HEK293T (cell line): ENCODE data around the gene PARP12.

Experiments used
- CTCF ChIA-PET: fragments of 350-600 bp; formaldehyde crosslinking; extraction: SDS; loops from one replicate; lab custom pipeline; 2021; ENCODE audit warnings: antibody characterized with exemption, inconsistent platforms; lab: Yijun Ruan, JAX
- POLR2A ChIA-PET: fragments of 350-600 bp; formaldehyde crosslinking; extraction: SDS; loops from one replicate; lab custom pipeline; 2020; ENCODE audit warnings: antibody characterized with exemption, inconsistent platforms; lab: Yijun Ruan, JAX
- DNase-seq: peaks from one replicate; pipeline ENCODE4 v3.0.0; 2012; ENCODE audit warnings: mixed read lengths; ENCODE audit errors: extremely low spot score
- ARNT ChIP-seq: fragments of 450-650 bp; IDR thresholded peaks from 2 replicates; pipeline ENCODE4 v1.6.1; 2017; ENCODE audit warnings: mild to moderate bottlenecking
- BHLHE40 ChIP-seq: fragments of 450-650 bp; IDR thresholded peaks from 2 replicates; pipeline ENCODE4 v1.6.1; 2016; ENCODE audit warnings: mild to moderate bottlenecking, moderate library complexity, borderline replicate concordance
- CTBP1 ChIP-seq: fragments of 450-650 bp; IDR thresholded peaks from 2 replicates; pipeline ENCODE4 v1.6.1; 2016; ENCODE audit warnings: borderline replicate concordance
- ELF4 ChIP-seq: fragments of 450-650 bp; IDR thresholded peaks from 2 replicates; pipeline ENCODE4 v1.6.1; 2017; ENCODE audit warnings: antibody characterized with exemption
- FOXA1 ChIP-seq: fragments of 450-650 bp; IDR thresholded peaks from 2 replicates; pipeline ENCODE4 v1.6.1; 2016; ENCODE audit warnings: mild to moderate bottlenecking
- FOXK2 ChIP-seq: fragments of 450-650 bp; IDR thresholded peaks from 2 replicates; pipeline ENCODE4 v1.6.1; 2016; ENCODE audit warnings: mild to moderate bottlenecking
- FOXM1 ChIP-seq: fragments of 450-650 bp; IDR thresholded peaks from 2 replicates; pipeline ENCODE4 v1.6.1; 2017; ENCODE audit warnings: mild to moderate bottlenecking, borderline replicate concordance
- HDGF ChIP-seq: fragments of 450-650 bp; IDR thresholded peaks from 2 replicates; pipeline ENCODE4 v1.6.1; 2017; ENCODE audit warnings: antibody characterized with exemption, borderline replicate concordance
- L3MBTL2 ChIP-seq: fragments of 450-650 bp; conservative IDR thresholded peaks from 2 replicates; pipeline ENCODE4 v1.6.1; 2016; ENCODE audit warnings: mild to moderate bottlenecking
- LEF1 ChIP-seq: fragments of 450-650 bp; IDR thresholded peaks from 2 replicates; pipeline ENCODE4 v1.6.1; 2017; ENCODE audit warnings: mild to moderate bottlenecking, borderline replicate concordance
- NFRKB ChIP-seq: fragments of 450-650 bp; IDR thresholded peaks from 2 replicates; pipeline ENCODE4 v1.6.1; 2016; ENCODE audit warnings: mild to moderate bottlenecking, moderate library complexity
- SP1 ChIP-seq: fragments of 450-650 bp; IDR thresholded peaks from 2 replicates; pipeline ENCODE4 v1.6.1; 2017
- SUZ12 ChIP-seq: fragments of 450-650 bp; IDR thresholded peaks from 2 replicates; pipeline ENCODE4 v1.6.1; 2016; ENCODE audit warnings: mild to moderate bottlenecking
- TARDBP ChIP-seq: fragments of 450-650 bp; IDR thresholded peaks from 2 replicates; pipeline ENCODE4 v1.6.1; 2016
- ZNF384 ChIP-seq: fragments of 450-650 bp; IDR thresholded peaks from 2 replicates; pipeline ENCODE4 v1.6.1; 2016
- TF ChIP-seq, protein P1 (sequence below): fragments of 450-650 bp; IDR thresholded peaks from 2 replicates; pipeline ENCODE4 v1.6.1; 2016

PARP12 gene

DNA sequence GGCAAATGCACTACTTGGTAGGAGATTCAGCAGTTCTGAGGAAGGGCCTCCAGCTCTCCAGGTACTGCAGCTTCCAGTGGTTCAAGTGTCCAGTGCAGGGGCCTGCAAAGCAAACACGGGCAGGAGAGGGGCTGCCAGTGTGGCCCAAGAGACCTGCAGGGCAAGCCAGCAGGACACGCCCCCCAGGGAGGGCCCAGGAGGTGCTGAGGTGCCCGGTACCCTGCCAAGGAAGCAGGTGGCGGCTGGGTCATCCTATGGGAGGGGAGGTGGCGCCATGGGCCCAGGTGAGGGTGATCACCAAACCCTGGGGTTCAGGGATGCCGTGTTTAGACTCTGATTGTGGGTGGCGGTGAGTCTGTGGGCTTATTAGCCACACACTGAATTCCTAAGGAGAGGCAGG lies 45.7 kb downstream of the PARP12 start:
- CTCF ChIA-PET = interaction anchor here (0.7 to 2.7 kb wide), 4 partner anchors 11 to 522 kb away, joined by 3 to 15 read pairs (median 3); no protein-coding TSS in a partner anchor
- no peak for TF ChIP-seq NFRKB
- no peak for TF ChIP-seq LEF1
- TF ChIP-seq ZNF384 = no peak
- TF ChIP-seq FOXK2 = no peak
- TF ChIP-seq SP1 = no peak
- TF ChIP-seq, protein P1, sequence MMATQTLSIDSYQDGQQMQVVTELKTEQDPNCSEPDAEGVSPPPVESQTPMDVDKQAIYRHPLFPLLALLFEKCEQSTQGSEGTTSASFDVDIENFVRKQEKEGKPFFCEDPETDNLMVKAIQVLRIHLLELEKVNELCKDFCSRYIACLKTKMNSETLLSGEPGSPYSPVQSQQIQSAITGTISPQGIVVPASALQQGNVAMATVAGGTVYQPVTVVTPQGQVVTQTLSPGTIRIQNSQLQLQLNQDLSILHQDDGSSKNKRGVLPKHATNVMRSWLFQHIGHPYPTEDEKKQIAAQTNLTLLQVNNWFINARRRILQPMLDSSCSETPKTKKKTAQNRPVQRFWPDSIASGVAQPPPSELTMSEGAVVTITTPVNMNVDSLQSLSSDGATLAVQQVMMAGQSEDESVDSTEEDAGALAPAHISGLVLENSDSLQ = no peak
- TF ChIP-seq HDGF = no peak
- no peak for TF ChIP-seq ARNT
- TF ChIP-seq FOXA1 = no peak
- TF ChIP-seq SUZ12 = no peak
- no peak for TF ChIP-seq FOXM1
- TF ChIP-seq TARDBP = no peak
- TF ChIP-seq CTBP1 = no peak
- no peak for TF ChIP-seq BHLHE40
- TF ChIP-seq ELF4 = no peak
- no peak for DNase-seq
- POLR2A ChIA-PET = interaction anchor here (0.6 kb wide), 1 partner anchor 586 kb away, joined by 4 read pairs; no protein-coding TSS in a partner anchor

DNA sequence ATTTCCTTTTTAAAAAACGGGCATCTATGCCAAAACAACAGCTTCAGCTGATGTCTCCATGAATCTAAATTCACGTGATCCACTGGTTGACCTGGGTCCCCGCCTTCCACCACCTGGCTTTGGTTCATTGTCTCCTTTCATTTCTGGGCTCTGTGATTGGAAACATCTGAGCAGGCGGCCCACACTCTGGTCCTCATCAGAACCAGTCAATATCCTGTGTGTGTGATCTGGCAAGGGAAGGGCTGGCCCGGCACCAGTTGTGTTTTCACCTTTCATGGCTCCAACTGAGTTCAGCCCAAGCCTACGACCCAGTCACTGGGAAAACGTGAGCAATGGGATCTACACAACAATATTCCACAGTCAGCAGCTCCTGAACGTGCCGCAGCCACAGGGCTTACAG lies 46.2 kb downstream of the PARP12 start:
- no peak for TF ChIP-seq FOXA1
- no peak for TF ChIP-seq SUZ12
- TF ChIP-seq NFRKB = no peak
- TF ChIP-seq L3MBTL2 = no peak
- no peak for TF ChIP-seq HDGF
- no peak for TF ChIP-seq FOXK2
- TF ChIP-seq ELF4 = no peak
- TF ChIP-seq ARNT = no peak
- no peak for TF ChIP-seq SP1
- TF ChIP-seq ZNF384 = no peak
- no peak for TF ChIP-seq FOXM1
- TF ChIP-seq TARDBP = no peak
- TF ChIP-seq, protein P1 = no peak
- no peak for TF ChIP-seq CTBP1
- DNase-seq = no peak
- ChIA-PET POLR2A (interaction anchor here (0.6 kb wide), 1 partner anchor 585 kb away, joined by 4 read pairs; no protein-coding TSS in a partner anchor), CTCF (interaction anchor here (0.7 to 2.7 kb wide), 3 partner anchors 10 to 123 kb away, joined by 3 to 15 read pairs (median 3); no protein-coding TSS in a partner anchor)

DNA sequence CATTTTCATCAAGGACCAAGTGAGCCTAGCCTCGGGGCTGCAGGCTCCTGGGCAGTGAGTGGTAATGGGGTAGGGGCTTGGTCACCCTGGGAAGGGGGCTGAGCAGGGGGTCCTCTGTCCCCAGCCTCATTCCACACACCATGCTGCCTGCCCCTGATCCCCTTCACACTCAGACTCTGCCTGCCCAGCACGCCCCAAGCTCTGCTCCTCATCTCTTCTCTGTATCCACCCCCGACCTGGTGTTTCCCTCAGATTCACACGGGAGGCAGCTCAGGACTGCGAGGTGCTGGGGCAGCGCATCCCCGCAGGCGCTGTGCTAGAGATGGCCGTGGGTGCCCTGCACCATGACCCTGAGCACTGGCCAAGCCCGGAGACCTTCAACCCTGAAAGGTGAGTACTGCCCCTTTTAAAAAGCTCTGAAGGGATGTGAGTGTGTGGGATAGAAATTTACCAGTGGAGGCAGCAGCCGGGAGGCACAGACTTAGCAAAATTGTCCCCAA lies 47.2 kb downstream of the PARP12 start:
- POLR2A ChIA-PET = no interaction called here
- TF ChIP-seq CTBP1 (no peak), FOXM1 (no peak), TARDBP (no peak), LEF1 (no peak), L3MBTL2 (no peak), NFRKB (no peak), ARNT (no peak), SP1 (no peak), FOXA1 (no peak), BHLHE40 (no peak), HDGF (no peak), FOXK2 (no peak), SUZ12 (no peak), ELF4 (no peak)
- TF ChIP-seq, protein P1 = no peak
- DNase-seq = no peak
- CTCF ChIA-PET = no interaction called here

DNA sequence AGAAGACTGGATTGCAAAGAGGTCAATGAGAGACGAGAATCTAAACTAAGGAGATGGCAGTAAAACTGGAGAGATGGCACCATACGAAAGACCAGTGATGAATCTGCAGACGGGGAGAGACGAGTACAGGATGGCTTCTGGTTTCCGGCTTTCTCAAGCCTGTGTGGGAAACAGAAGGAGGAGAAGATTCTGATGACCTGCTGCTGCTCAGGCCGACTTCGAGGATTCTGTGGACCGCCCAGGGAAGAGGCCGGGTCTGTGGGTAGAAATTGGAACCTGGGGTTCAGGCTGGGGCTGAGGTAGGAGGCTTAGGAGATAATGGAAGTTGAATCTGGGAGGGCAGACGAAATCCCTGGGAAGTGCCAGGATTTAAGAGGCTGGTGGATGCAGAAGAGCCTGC lies 48.6 kb downstream of the PARP12 start:
- ChIA-PET CTCF (no interaction called here), POLR2A (no interaction called here)
- TF ChIP-seq FOXA1 = no peak
- no peak for TF ChIP-seq ELF4
- no peak for TF ChIP-seq BHLHE40
- TF ChIP-seq CTBP1 = no peak
- TF ChIP-seq TARDBP = no peak
- no peak for TF ChIP-seq FOXK2
- no peak for TF ChIP-seq LEF1
- TF ChIP-seq SP1 = no peak
- no peak for DNase-seq

DNA sequence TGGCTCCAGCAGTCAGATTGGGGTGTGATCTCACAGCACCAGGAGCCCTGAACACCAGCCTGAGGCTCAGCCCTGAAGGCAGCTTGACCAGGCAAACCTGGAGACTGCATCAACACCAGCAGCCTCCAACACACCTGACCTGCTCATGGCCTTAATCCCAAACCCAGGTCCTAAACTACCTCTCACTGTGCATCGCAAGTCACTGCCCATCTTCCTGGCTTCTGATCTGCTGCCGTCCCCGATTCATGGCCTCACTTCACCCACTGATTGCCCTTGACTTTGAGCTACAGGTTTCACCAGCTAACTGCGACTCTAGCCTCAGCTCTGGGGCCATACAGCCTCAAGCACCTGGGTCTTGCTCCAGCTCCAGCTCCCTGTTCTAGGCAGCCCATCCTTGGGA lies 49.1 kb downstream of the PARP12 start:
- CTCF ChIA-PET = interaction anchor here (0.7 to 0.8 kb wide), 2 partner anchors 8 to 513 kb away, joined by 3 read pairs; no protein-coding TSS in a partner anchor
- TF ChIP-seq HDGF (no peak), SP1 (no peak), BHLHE40 (no peak), LEF1 (no peak), FOXK2 (no peak), SUZ12 (no peak), ARNT (no peak), FOXM1 (no peak)
- TF ChIP-seq, protein P1 = no peak
- POLR2A ChIA-PET = interaction anchor here (0.8 kb wide), 1 partner anchor 135 kb away, joined by 3 read pairs; no protein-coding TSS in a partner anchor
- DNase-seq = no peak
